A673 (cell line): ENCODE results near the gene BMPR1B.

ENCODE experiments used
- CTCF ChIP-seq: fragments of 300-800, 200-600 bp; sonication (generic); conservative IDR thresholded peaks from 2 replicates; pipeline ENCODE4 v1.5.1; 2017; ENCODE audit warnings: low read depth, mild to moderate bottlenecking, antibody characterized with exemption, low read length, moderate library complexity, mixed read lengths
- EZH2 ChIP-seq: fragments of 200-600 bp; sonication (generic); IDR thresholded peaks from 2 replicates; pipeline ENCODE4 v1.6.1; 2017; ENCODE audit warnings: borderline replicate concordance, low read depth, mild to moderate bottlenecking, mixed read lengths, antibody characterized with exemption, low read length; ENCODE audit not compliant: poor library complexity, severe bottlenecking

- no peak for TF ChIP-seq EZH2
- no peak for TF ChIP-seq CTCF
Observed at GRCh38 chr4:94852616-94853015, 94.9 kb downstream of the BMPR1B start.
